Activated B cell treated with CpG ODN at 0.5 μM for 24 hours (primary cell): ENCODE data around the gene BMERB1. TPM values are rescaled to one million over a fixed set of nuclear protein-coding genes. Genes with fewer than 3 reads are reported as not detected.

Experiments
- ATAC-seq: fragments of 200-7000 bp; cut with Tn5 transposase; one replicate; pipeline ENCODE4 v1.10.0; 2021; ENCODE audit warnings: low read depth, mild to moderate bottlenecking, moderate library complexity
- CTCF ChIA-PET: fragments of 350-600 bp; sonication (Branson Sonifier 250); formaldehyde crosslinking; loops from one replicate; lab custom pipeline; 2021; ENCODE audit warnings: antibody characterized with exemption; lab: Charles Lee
- POLR2A ChIA-PET: fragments of 350-600 bp; sonication (Branson Sonifier 250); formaldehyde crosslinking; loops from one replicate; lab custom pipeline; 2021; ENCODE audit warnings: antibody characterized with exemption; lab: Charles Lee
- DNase-seq: peaks from one replicate; pipeline ENCODE4 v3.0.0; 2022
- H3K27ac Mint-ChIP-seq: one replicate; pipeline ENCODE4 v1.8.0; 2020; ENCODE audit warnings: mixed read lengths
- H3K27me3 Mint-ChIP-seq: one replicate; pipeline ENCODE4 v1.8.0; 2021; ENCODE audit warnings: mixed read lengths
- H3K36me3 Mint-ChIP-seq: one replicate; pipeline ENCODE4 v1.8.0; 2021; ENCODE audit warnings: low read depth, mixed read lengths
- H3K4me1 Mint-ChIP-seq: one replicate; pipeline ENCODE4 v1.8.0; 2021; ENCODE audit warnings: mixed read lengths
- H3K4me3 Mint-ChIP-seq: one replicate; pipeline ENCODE4 v1.8.0; 2020; ENCODE audit warnings: mild to moderate bottlenecking, mixed read lengths
- H3K9me3 Mint-ChIP-seq: one replicate; pipeline ENCODE4 v1.8.0; 2020; ENCODE audit warnings: mixed read lengths
- CTCF ChIP-seq: fragments of 200-600 bp; IDR thresholded peaks from one replicate; pipeline ENCODE4 v1.8.0; 2022; ENCODE audit warnings: antibody characterized with exemption, mild to moderate bottlenecking
- intact Hi-C: fragments of 100-400 bp; cut with micrococcal nuclease; formaldehyde crosslinking; loops from one replicate; pipeline ENCODE4 v1.15.1; 2024
- total RNA-seq: library from RNA; stranded (reverse); gene quantifications from 2 replicates; pipeline ENCODE4 v1.2.3, GENCODE V29; 2022

BMERB1 gene
- total RNA-seq, 1 donor from 2014 or later: 7.1 TPM

DNA sequence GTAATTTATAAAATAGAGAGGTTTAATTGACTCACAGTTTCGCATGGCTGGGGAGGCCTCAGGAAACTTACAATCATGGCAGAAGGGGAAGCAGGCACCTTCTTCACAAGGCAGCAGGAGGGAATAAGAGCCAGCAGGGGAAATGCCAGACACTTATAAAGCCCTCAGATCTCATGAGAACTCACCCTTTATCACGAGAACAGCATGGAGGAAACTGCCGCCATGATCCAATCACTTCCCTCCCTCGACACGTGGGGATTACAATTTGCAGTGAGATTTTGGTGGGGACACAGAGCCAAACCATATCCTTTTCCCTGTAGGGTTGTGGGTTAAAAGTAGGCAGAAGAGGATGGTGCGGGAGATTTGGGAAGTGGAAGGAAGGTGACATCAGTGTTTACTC lies 101.4 kb downstream of the BMERB1 start:
- H3K9me3 Mint-ChIP-seq: no peaks in the 10 kb centered on the region
- no peaks in the 10 kb centered on the region for H3K36me3 Mint-ChIP-seq
- ATAC-seq (no peak), DNase-seq (no peak)
- POLR2A ChIA-PET: no interaction called here
- H3K4me1 Mint-ChIP-seq: peaks cover 2% of the 10 kb centered on the region
- H3K27ac Mint-ChIP-seq: no peak overlapping the region
- CTCF ChIA-PET: no interaction called here
- TF ChIP-seq CTCF: no peak
- intact Hi-C loops: no loop called here
- no peak overlapping the region for H3K4me3 Mint-ChIP-seq
- H3K27me3 Mint-ChIP-seq: peaks cover 3% of the 10 kb centered on the region

DNA sequence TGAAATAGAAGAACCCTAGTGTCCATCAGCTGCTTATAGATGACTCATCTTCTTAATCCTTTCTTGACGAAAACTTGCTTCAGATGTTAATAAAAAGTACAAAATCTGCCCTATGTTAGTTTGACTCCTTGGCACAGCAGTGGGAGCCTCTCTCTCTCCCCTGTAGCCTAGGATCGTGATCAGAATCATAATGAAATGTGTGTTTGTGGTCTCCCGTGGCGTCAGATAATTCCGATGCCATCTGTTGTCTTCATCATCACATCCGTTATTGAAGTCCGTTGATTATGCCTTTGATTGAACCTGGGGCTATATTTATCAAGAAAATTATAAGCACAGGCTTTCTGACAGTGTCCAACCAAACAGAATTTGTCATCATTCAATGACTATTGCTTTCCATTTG lies 102.5 kb downstream of the BMERB1 start:
- POLR2A ChIA-PET: no interaction called here
- Mint-ChIP-seq H3K27me3 (peaks cover 3% of the 10 kb centered on the region), H3K27ac (no peak overlapping the region), H3K4me3 (no peak overlapping the region), H3K9me3 (no peaks in the 10 kb centered on the region), H3K4me1 (peaks cover 2% of the 10 kb centered on the region), H3K36me3 (no peaks in the 10 kb centered on the region)
- ATAC-seq (no peak), DNase-seq (no peak)
- no peak for TF ChIP-seq CTCF
- intact Hi-C loops: no loop called here
- CTCF ChIA-PET: no interaction called here

GRCh38 chr16:15538507-15538906 lies 104.1 kb downstream of the BMERB1 start:
- CTCF ChIA-PET: no interaction called here
- no peak for TF ChIP-seq CTCF
- POLR2A ChIA-PET: no interaction called here
- intact Hi-C loops: no loop called here
- H3K4me1 Mint-ChIP-seq: no peaks in the 10 kb centered on the region
- H3K4me3 Mint-ChIP-seq: no peak overlapping the region
- H3K27me3 Mint-ChIP-seq: no peaks in the 10 kb centered on the region
- H3K36me3 Mint-ChIP-seq: no peaks in the 10 kb centered on the region
- H3K27ac Mint-ChIP-seq: no peak overlapping the region
- no peaks in the 10 kb centered on the region for H3K9me3 Mint-ChIP-seq
- ATAC-seq (no peak), DNase-seq (no peak)

- Mint-ChIP-seq H3K36me3 (no peaks in the 10 kb centered on the region), H3K27me3 (no peaks in the 10 kb centered on the region), H3K4me1 (no peaks in the 10 kb centered on the region), H3K27ac (no peak overlapping the region), H3K9me3 (no peaks in the 10 kb centered on the region), H3K4me3 (no peak overlapping the region)
- DNase-seq (no peak), ATAC-seq (no peak)
- CTCF ChIA-PET: no interaction called here
- TF ChIP-seq CTCF: no peak
- intact Hi-C loops: no loop called here
- POLR2A ChIA-PET: no interaction called here
Observed at GRCh38 chr16:15539197-15539596, 104.8 kb downstream of the BMERB1 start.

DNA sequence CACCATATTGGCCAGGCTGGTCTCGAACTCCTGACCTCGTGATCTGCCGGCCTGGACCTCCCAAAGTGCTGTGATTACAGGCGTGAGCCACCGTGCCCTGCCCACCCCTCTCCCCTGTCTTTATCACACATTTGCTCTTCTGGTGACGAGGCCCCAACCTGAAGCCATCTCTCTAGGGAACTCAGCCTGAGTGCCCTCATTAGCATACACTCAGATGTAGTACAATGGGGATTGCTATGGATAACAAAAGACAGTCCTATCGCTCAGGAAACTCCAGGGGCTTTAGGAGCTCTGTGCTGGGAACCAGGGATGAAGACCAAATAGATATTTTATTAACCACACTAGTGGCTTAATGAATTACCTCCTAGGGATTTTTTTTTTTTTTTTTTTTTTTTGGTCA lies 107.9 kb downstream of the BMERB1 start:
- POLR2A ChIA-PET: no interaction called here
- Mint-ChIP-seq H3K4me3 (no peak overlapping the region), H3K27me3 (no peaks in the 10 kb centered on the region), H3K4me1 (no peaks in the 10 kb centered on the region), H3K36me3 (no peaks in the 10 kb centered on the region), H3K9me3 (no peaks in the 10 kb centered on the region), H3K27ac (no peak overlapping the region)
- CTCF ChIA-PET: no interaction called here
- intact Hi-C loops: no loop called here
- ATAC-seq (no peak), DNase-seq (no peak)
- TF ChIP-seq CTCF: no peak
